Heart right ventricle (tissue), 16 donors: ENCODE measurements around the gene SLFN13. TPM values are rescaled to one million over a fixed set of nuclear protein-coding genes. Genes with fewer than 3 reads are reported as not detected.

Experiments used
- ATAC-seq, 8 donors: fragments of 200-7000 bp; cut with Tn5 transposase; one replicate each; pipeline ENCODE4 v1.9.1; 2020; ENCODE audit warnings: mild to moderate bottlenecking in 8 of 8, moderate library complexity in 8 of 8, moderate number of reproducible peaks in 1 of 8
- DNase-seq, 2 donors: peaks; one replicate each; pipeline ENCODE4 v3.0.0-alpha.2; 2020
- H3K27ac ChIP-seq, 10 donors: fragments of 200-600 bp; sonication (generic) in 2 of 10; one replicate each; pipeline versions ENCODE4 v1.5.0 to v1.8.0; 2020 to 2022; ENCODE audit warnings: mild to moderate bottlenecking in 3 of 10
- H3K27me3 ChIP-seq, 7 donors: fragments of 200-600 bp; one replicate each; pipeline ENCODE4 v1.8.0; 2021 to 2022; ENCODE audit warnings: mild to moderate bottlenecking in 2 of 7
- H3K36me3 ChIP-seq, 9 donors: fragments of 200-600 bp; sonication (generic) in 1 of 9; one replicate each; pipeline versions ENCODE4 v1.5.0 to v1.8.0; 2020 to 2022; ENCODE audit warnings: mild to moderate bottlenecking in 2 of 9
- H3K4me1 ChIP-seq, 9 donors: fragments of 200-600 bp; sonication (generic) in 1 of 9; one replicate each; pipeline versions ENCODE4 v1.5.0 to v1.8.0; 2020 to 2022; ENCODE audit warnings: mild to moderate bottlenecking in 4 of 9
- H3K4me3 ChIP-seq, 10 donors: fragments of 200-600 bp; sonication (generic) in 2 of 10; one replicate each; pipeline versions ENCODE4 v1.5.0 to v1.8.0; 2020 to 2022; ENCODE audit warnings: mild to moderate bottlenecking in 7 of 10, moderate library complexity in 2 of 10
- H3K9me3 ChIP-seq, 11 donors: fragments of 200-600 bp in 10 of 11; sonication (generic) in 2 of 11; one replicate each; pipeline versions ENCODE4 v1.5.0 to v1.8.0; 2013 to 2022; ENCODE audit warnings: mild to moderate bottlenecking in 2 of 11, control low read depth in 1 of 11, moderate library complexity in 1 of 11
- WGBS, 2 donors: extraction: QIAGEN DNeasy Blood & Tissue Kit; methylation state at CpG; one replicate each; pipeline ENCODE4 v1.1.7; 2013; ENCODE audit warnings: inconsistent platforms in 1 of 2; 5-methylcytosine and 5-hydroxymethylcytosine counted together
- intact Hi-C, 10 donors: fragments of 100-400 bp; cut with DNase I; formaldehyde crosslinking; loops; one replicate each; pipeline versions ENCODE4 v1.11.1 to v1.14.2; 2022
- polyA plus RNA-seq, 2 donors: library from polyadenylated mRNA; stranded (reverse); fragments of 200-250 nt; gene quantifications; one replicate each; pipeline ENCODE4 v1.2.3, GENCODE V29; 2013
- total RNA-seq, 10 donors: library from RNA; stranded (reverse); fragmentation: NEBNext Ultra II Directional in 3 of 10; extraction: Animal tissue kit (Norgen Biotek cat#: 25700) in 3 of 10; gene quantifications; one replicate each; pipeline versions ENCODE4 v1.2.1 to v1.2.4, GENCODE V29; 2021 to 2023
- TF ChIP-seq, protein P1 (sequence below), 9 donors: fragments of 200-600 bp; sonication (generic) in 2 of 9; IDR thresholded peaks; one replicate each; pipeline versions ENCODE4 v1.5.0 to v1.8.0; 2021 to 2022; ENCODE audit warnings: antibody characterized with exemption in 9 of 9, mild to moderate bottlenecking in 5 of 9, moderate library complexity in 1 of 9
- donor health status: Arrhythmogenic right ventricular cardiomyopathy.
- donor health status: ischemic (EF 13 %, LVEDD 7.1; RV severe dilation, severe dysfunction).
- donor health status: healthy with polysubstance abuse.
- donor health status: DM: no; HTN: yes; CAD: no.
- donor health status: DM: no; HTN: no; CAD: no.
- donor health status: ischemic (EF 25% LVEDD 6.9; RV normal size, moderate dysfunction).
- donor health status: ischemic (EF 25% LVEDD 5.7; RV mildly dilated, moderate dysfunction).
- donor health status: healthy.
- donor health status: DM: yes; HTN: yes; CAD: no.
- donor health status: Ischemic cardiomyopathy.
- donor health status: ischemic (EF 35%, LVEDD 5.7; RV mildly dilated, moderate dysfunction).
- donor health status: nonischemic (EF 11% LVEDD 7.7; RV severe dilation, severe dysfunction).
- donor health status: DM: yes; HTN: yes; CAD: no.
- donor health status: PGD.
- donor health status: ischemic (EF 29% LVEDD 5.4; RV normal size, mild dysfunction).
- donor health status: nonischemic (EF 23%, LVEDD 6.1; RV moderate dilation, normal function).

The SLFN13 gene
- total and polyA plus RNA-seq, 12 donors: 0.51 to 10.7 (median 4.1) TPM

DNA sequence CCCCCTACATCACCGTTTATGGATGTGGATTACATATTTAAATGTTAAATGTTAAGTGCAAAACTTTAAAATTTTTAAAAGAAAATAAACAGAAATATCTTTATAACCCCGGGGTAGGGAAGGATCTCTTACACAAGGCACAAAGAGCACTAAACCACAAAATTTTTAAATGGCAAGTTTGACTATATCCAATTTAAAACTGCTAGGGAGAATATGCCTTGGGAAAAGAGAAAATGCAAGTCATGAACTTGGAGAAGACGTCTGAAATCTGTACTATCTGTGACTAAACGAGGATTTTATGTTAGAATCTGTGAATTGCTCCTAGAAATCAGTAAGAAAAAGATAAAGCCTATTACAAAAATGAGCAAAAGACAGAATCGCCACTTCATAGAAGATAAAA lies 28.7 kb upstream of the SLFN13 start:
- H3K4me3 ChIP-seq: no peak overlapping the region
- H3K27me3 ChIP-seq: peaks cover 0 to 27% (median 6%) of the 10 kb centered on the region in 7 donors
- ATAC-seq (no peak), DNase-seq (no peak)
- TF ChIP-seq, protein P1, sequence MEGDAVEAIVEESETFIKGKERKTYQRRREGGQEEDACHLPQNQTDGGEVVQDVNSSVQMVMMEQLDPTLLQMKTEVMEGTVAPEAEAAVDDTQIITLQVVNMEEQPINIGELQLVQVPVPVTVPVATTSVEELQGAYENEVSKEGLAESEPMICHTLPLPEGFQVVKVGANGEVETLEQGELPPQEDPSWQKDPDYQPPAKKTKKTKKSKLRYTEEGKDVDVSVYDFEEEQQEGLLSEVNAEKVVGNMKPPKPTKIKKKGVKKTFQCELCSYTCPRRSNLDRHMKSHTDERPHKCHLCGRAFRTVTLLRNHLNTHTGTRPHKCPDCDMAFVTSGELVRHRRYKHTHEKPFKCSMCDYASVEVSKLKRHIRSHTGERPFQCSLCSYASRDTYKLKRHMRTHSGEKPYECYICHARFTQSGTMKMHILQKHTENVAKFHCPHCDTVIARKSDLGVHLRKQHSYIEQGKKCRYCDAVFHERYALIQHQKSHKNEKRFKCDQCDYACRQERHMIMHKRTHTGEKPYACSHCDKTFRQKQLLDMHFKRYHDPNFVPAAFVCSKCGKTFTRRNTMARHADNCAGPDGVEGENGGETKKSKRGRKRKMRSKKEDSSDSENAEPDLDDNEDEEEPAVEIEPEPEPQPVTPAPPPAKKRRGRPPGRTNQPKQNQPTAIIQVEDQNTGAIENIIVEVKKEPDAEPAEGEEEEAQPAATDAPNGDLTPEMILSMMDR (IDR thresholded peaks at IDR 0.05): no peak
- intact Hi-C loops: no loop called here
- no peaks in the 10 kb centered on the region for H3K4me1 ChIP-seq
- no peak overlapping the region for H3K27ac ChIP-seq
- WGBS, 2 donors: 64 to 75% methylated on average over 5 of the region's 5 CpGs
- H3K36me3 ChIP-seq: peaks cover 0 to 22% (median 0%) of the 10 kb centered on the region in 9 donors
- peaks cover 0 to 24% (median 0%) of the 10 kb centered on the region in 11 donors for H3K9me3 ChIP-seq

DNA sequence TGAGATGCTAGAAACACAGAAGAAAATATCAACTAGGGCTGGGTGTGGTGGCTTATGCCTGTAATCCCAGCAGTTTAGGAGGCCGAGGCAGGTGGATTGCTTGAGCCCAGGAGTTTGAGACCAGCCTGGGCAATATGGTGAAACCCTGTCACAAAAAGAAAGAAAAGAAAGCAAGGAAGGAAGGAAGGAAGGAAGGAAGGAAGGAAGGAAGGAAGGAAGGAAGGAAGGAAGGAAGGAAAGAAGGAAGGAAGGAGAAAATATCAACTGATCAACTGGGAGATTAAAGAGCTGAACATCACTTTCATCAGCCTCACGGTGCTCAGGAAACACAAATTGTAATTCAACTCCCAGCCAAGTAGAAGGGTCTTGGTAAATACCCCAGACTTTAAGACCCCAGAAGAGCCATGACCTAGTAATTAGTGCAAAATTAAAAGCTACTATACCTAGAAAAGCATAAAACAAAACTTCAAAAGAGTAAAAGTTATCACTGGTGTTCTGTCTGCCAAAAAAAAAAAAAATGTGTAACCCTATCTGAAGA lies 27.8 kb upstream of the SLFN13 start:
- Histone ChIP-seq H3K36me3 (peaks cover 0 to 22% (median 0%) of the 10 kb centered on the region in 9 donors), H3K4me1 (no peaks in the 10 kb centered on the region), H3K27ac (no peak overlapping the region), H3K9me3 (peaks cover 0 to 27% (median 0%) of the 10 kb centered on the region in 11 donors), H3K27me3 (peaks cover 0 to 27% (median 6%) of the 10 kb centered on the region in 7 donors), H3K4me3 (no peak overlapping the region)
- no peak for DNase-seq
- TF ChIP-seq, protein P1 (IDR thresholded peaks at IDR 0.05): no peak
- ATAC-seq: no peak
- intact Hi-C loops: no loop called here
- WGBS, 2 donors: 68 to 69% methylated on average over 2 of the region's 2 CpGs

DNA sequence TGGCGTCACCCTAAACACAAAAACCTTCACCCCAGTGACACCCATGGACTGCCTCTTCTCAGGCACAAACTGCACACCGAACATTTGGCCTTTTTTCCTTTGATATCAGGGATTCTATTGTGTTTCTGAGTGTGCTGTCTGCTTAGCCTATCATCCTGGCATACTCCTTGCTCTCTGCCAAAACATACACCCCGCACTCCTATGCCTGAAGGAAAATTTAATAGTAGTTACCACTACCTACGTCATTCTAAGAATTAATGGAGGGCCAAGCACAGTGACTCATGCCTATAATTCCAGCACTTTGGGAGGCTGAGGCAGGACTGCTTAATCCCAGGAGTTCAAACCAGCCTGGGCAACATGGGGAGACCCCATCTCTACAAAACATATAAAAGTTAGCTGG lies 19.9 kb upstream of the SLFN13 start:
- no peak for DNase-seq
- H3K9me3 ChIP-seq: peaks cover 0 to 21% (median 0%) of the 10 kb centered on the region in 11 donors
- H3K27ac ChIP-seq: no peak overlapping the region
- no peak for ATAC-seq
- H3K4me1 ChIP-seq: no peaks in the 10 kb centered on the region
- 80 to 82% methylated on average over 4 of the region's 4 CpGs for WGBS, 2 donors
- peaks cover 0 to 18% (median 4%) of the 10 kb centered on the region in 7 donors for H3K27me3 ChIP-seq
- H3K36me3 ChIP-seq: no peaks in the 10 kb centered on the region
- TF ChIP-seq, protein P1 (IDR thresholded peaks at IDR 0.05): no peak
- no peak overlapping the region for H3K4me3 ChIP-seq
- intact Hi-C loops: no loop called here

DNA sequence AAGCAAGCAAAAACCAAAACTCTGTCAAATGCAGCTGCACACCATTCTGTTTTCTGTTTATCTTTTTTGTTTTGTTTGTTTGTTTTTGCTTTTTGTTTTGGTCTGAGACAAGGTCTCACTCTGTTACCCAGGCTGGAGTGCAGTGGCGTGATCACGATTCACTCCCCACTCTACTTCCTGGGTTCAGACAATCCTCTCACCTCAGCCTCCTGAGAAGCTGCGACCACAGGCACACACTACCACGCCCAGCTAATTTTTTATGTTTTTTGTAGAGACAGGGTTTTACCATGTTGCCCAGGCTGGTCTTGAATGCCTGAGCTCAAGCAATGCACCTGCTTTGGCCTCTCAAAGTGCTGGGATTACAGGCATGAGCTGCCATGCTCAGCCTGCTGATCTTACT lies 19.3 kb upstream of the SLFN13 start:
- TF ChIP-seq, protein P1 (IDR thresholded peaks at IDR 0.05): no peak
- Histone ChIP-seq H3K27me3 (peaks cover 0 to 25% (median 10%) of the 10 kb centered on the region in 7 donors), H3K36me3 (no peaks in the 10 kb centered on the region), H3K27ac (no peak overlapping the region), H3K9me3 (peaks cover 0 to 18% (median 0%) of the 10 kb centered on the region in 11 donors), H3K4me1 (no peaks in the 10 kb centered on the region), H3K4me3 (no peak overlapping the region)
- intact Hi-C loops: no loop called here
- ATAC-seq: no peak
- 85 to 88% methylated on average over 4 of the region's 4 CpGs for WGBS, 2 donors
- no peak for DNase-seq
